Liver (tissue), 9 donors: Measurements from ENCODE around the gene KCNIP1. TPM values are rescaled to one million over a fixed set of nuclear protein-coding genes. Genes with fewer than 3 reads are reported as not detected.

ENCODE experiments used
- DNase-seq: peaks from one replicate; pipeline ENCODE4 v3.0.0-alpha.2; 2017; ENCODE audit warnings: low spot score
- H3K27ac ChIP-seq, 2 donors: one replicate each; pipeline ENCODE4 v1.7.0; 2013; ENCODE audit warnings: inconsistent platforms in 2 of 2, low read length in 2 of 2, control low read depth in 1 of 2, low read depth in 1 of 2, mild to moderate bottlenecking in 1 of 2
- H3K27me3 ChIP-seq, 4 donors: one replicate each; pipeline versions ENCODE4 v1.6.1 to v1.7.0; 2013; ENCODE audit warnings: low read length in 3 of 4, inconsistent platforms in 1 of 4, mild to moderate bottlenecking in 1 of 4, moderate library complexity in 1 of 4; ENCODE audit not compliant: control insufficient read depth in 4 of 4, insufficient read depth in 4 of 4
- H3K36me3 ChIP-seq, 4 donors: one replicate each; pipeline versions ENCODE4 v1.6.1 to v1.7.0; 2013; ENCODE audit warnings: low read length in 3 of 4, mild to moderate bottlenecking in 3 of 4, low read depth in 1 of 4, moderate library complexity in 1 of 4; ENCODE audit not compliant: control insufficient read depth in 4 of 4, insufficient read depth in 3 of 4
- H3K4me1 ChIP-seq, 4 donors: one replicate each; pipeline versions ENCODE4 v1.6.1 to v1.7.0; 2013; ENCODE audit warnings: low read length in 3 of 4, mild to moderate bottlenecking in 3 of 4, moderate library complexity in 1 of 4; ENCODE audit not compliant: control insufficient read depth in 4 of 4, insufficient read depth in 4 of 4
- H3K4me3 ChIP-seq, 3 donors: one replicate each; pipeline versions ENCODE4 v1.6.1 to v1.7.0; 2013; ENCODE audit warnings: low read length in 3 of 3, control low read depth in 1 of 3, low read depth in 1 of 3, mild to moderate bottlenecking in 1 of 3
- H3K9ac ChIP-seq, 2 donors: one replicate each; pipeline ENCODE4 v1.7.0; 2013; ENCODE audit warnings: low read length in 2 of 2, mild to moderate bottlenecking in 2 of 2, moderate library complexity in 2 of 2, control low read depth in 1 of 2, low read depth in 1 of 2
- H3K9me3 ChIP-seq, 4 donors: one replicate each; pipeline versions ENCODE4 v1.6.1 to v1.7.0; 2013; ENCODE audit warnings: low read length in 3 of 4; ENCODE audit not compliant: control insufficient read depth in 4 of 4
- CTCF ChIP-seq: fragments of 150-350 bp; IDR thresholded peaks from 2 replicates; pipeline ENCODE4 v1.5.1; 2017; ENCODE audit warnings: improper control_type of control experiment, low read depth, low read length; ENCODE audit not compliant: missing input control
- EGR1 ChIP-seq, 2 donors: IDR thresholded peaks; 2 replicates each; pipeline ENCODE4 v1.6.1; 2016 to 2018; ENCODE audit warnings: antibody characterized with exemption in 2 of 2, low read depth in 2 of 2
- FOXA1 ChIP-seq: IDR thresholded peaks from 2 replicates; pipeline ENCODE4 v1.6.1; 2016; ENCODE audit warnings: antibody characterized with exemption
- FOXA2 ChIP-seq: IDR thresholded peaks from 2 replicates; pipeline ENCODE4 v1.6.1; 2016; ENCODE audit warnings: antibody characterized with exemption
- GABPA ChIP-seq, 2 donors: IDR thresholded peaks in 1 of 2; conservative IDR thresholded peaks in 1 of 2; 2 replicates each; pipeline ENCODE4 v1.6.1; 2016; ENCODE audit warnings: antibody characterized with exemption in 2 of 2, mild to moderate bottlenecking in 1 of 2, moderate library complexity in 1 of 2
- HNF4A ChIP-seq, 2 donors: conservative IDR thresholded peaks; 2 replicates each; pipeline ENCODE4 v1.6.1; 2016; ENCODE audit warnings: antibody characterized with exemption in 2 of 2, mild to moderate bottlenecking in 2 of 2
- HNF4G ChIP-seq: IDR thresholded peaks from 2 replicates; pipeline ENCODE4 v1.6.1; 2016; ENCODE audit warnings: antibody characterized with exemption
- JUND ChIP-seq, 2 donors: IDR thresholded peaks; 2 replicates each; pipeline ENCODE4 v1.6.1; 2016; ENCODE audit warnings: antibody characterized with exemption in 2 of 2
- NR2F2 ChIP-seq: IDR thresholded peaks from 2 replicates; pipeline ENCODE4 v1.6.1; 2016; ENCODE audit warnings: antibody characterized with exemption
- RAD21 ChIP-seq, 2 donors: IDR thresholded peaks; 2 replicates each; pipeline ENCODE4 v1.6.1; 2016; ENCODE audit warnings: antibody characterized with exemption in 2 of 2, mild to moderate bottlenecking in 2 of 2
- SP1 ChIP-seq: IDR thresholded peaks from 2 replicates; pipeline ENCODE4 v1.6.1; 2018; ENCODE audit warnings: antibody characterized with exemption, mild to moderate bottlenecking
- TAF1 ChIP-seq: conservative IDR thresholded peaks from 2 replicates; pipeline ENCODE4 v1.6.1; 2016; ENCODE audit warnings: antibody characterized with exemption, mild to moderate bottlenecking
- YY1 ChIP-seq: IDR thresholded peaks from 2 replicates; pipeline ENCODE4 v1.6.1; 2016; ENCODE audit warnings: antibody characterized with exemption, mild to moderate bottlenecking
- WGBS: extraction: QIAGEN DNeasy Blood & Tissue Kit; methylation state at CpG from one replicate; pipeline ENCODE4 v1.1.7; 2013; 5-methylcytosine and 5-hydroxymethylcytosine counted together
- polyA plus RNA-seq, 2 donors: library from polyadenylated mRNA; stranded (reverse) in 1 of 2; unstranded in 1 of 2; fragments of 200-250 nt in 1 of 2; fragments of >200 nt in 1 of 2; fragmentation: Nextera tagmentation in 1 of 2; extraction: Ambion mirVana in 1 of 2; gene quantifications; one replicate each; pipeline versions ENCODE4 v1.2.1 to v1.2.3, GENCODE V29; 2013 to 2015
- total RNA-seq, 2 donors: library from RNA; depleted of rRNA; stranded (reverse); fragments of >200 nt; gene quantifications; one replicate each; pipeline ENCODE4 v1.2.3, GENCODE V29; 2014
- TF ChIP-seq, protein P1 (sequence below): IDR thresholded peaks from 2 replicates; pipeline ENCODE4 v1.6.1; 2016; ENCODE audit warnings: antibody characterized with exemption
- TF ChIP-seq, protein P2 (sequence below): IDR thresholded peaks from 2 replicates; pipeline ENCODE4 v1.6.1; 2016; ENCODE audit warnings: antibody characterized with exemption
- TF ChIP-seq, protein P3 (sequence below): IDR thresholded peaks from 2 replicates; pipeline ENCODE4 v1.6.1; 2016; ENCODE audit warnings: antibody characterized with exemption
- donor health status: healthy.
- donor health status: healthy.
- donor health status: healthy.
- donor health status: healthy.
- donor health status: healthy.

Gene KCNIP1
- total and polyA plus RNA-seq, 4 donors, result 0.08 to 0.23 TPM; not detected in 2

GRCh38 chr5:170581211-170581610, 77.4 kb downstream of the KCNIP1 start:
- Histone ChIP-seq H3K9ac (no peak overlapping the region), H3K4me3 (no peak overlapping the region), H3K4me1 (no peaks in the 10 kb centered on the region), H3K27me3 (peaks cover 0 to 10% (median 0%) of the 10 kb centered on the region in 4 donors), H3K27ac (no peak overlapping the region), H3K9me3 (peaks cover 0 to 11% (median 6%) of the 10 kb centered on the region in 4 donors), H3K36me3 (no peaks in the 10 kb centered on the region)
- 75% methylated on average over 1 of the region's 1 CpG for WGBS
- no peak for TF ChIP-seq CTCF
- TF ChIP-seq FOXA2, result no peak
- TF ChIP-seq, protein P1, sequence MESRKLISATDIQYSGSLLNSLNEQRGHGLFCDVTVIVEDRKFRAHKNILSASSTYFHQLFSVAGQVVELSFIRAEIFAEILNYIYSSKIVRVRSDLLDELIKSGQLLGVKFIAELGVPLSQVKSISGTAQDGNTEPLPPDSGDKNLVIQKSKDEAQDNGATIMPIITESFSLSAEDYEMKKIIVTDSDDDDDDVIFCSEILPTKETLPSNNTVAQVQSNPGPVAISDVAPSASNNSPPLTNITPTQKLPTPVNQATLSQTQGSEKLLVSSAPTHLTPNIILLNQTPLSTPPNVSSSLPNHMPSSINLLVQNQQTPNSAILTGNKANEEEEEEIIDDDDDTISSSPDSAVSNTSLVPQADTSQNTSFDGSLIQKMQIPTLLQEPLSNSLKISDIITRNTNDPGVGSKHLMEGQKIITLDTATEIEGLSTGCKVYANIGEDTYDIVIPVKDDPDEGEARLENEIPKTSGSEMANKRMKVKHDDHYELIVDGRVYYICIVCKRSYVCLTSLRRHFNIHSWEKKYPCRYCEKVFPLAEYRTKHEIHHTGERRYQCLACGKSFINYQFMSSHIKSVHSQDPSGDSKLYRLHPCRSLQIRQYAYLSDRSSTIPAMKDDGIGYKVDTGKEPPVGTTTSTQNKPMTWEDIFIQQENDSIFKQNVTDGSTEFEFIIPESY, result no peak
- TF ChIP-seq GABPA (IDR thresholded peaks at IDR 0.05 in 1 of 2, conservative IDR thresholded peaks at IDR 0.05 in 1 of 2), result no peak
- TF ChIP-seq FOXA1, result no peak
- no peak for TF ChIP-seq HNF4G
- TF ChIP-seq RAD21 (IDR thresholded peaks at IDR 0.05), result no peak
- TF ChIP-seq EGR1 (IDR thresholded peaks at IDR 0.05; ENCODE audit: low read depth in 2 of 2), result no peak
- TF ChIP-seq, protein P2, sequence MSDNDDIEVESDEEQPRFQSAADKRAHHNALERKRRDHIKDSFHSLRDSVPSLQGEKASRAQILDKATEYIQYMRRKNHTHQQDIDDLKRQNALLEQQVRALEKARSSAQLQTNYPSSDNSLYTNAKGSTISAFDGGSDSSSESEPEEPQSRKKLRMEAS, result no peak
- TF ChIP-seq NR2F2, result no peak
- TF ChIP-seq HNF4A (conservative IDR thresholded peaks at IDR 0.05), result no peak
- TF ChIP-seq TAF1, result no peak
- TF ChIP-seq JUND (IDR thresholded peaks at IDR 0.05), result no peak
- TF ChIP-seq, protein P3, sequence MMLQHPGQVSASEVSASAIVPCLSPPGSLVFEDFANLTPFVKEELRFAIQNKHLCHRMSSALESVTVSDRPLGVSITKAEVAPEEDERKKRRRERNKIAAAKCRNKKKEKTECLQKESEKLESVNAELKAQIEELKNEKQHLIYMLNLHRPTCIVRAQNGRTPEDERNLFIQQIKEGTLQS, result no peak
- TF ChIP-seq YY1, result no peak
- no peak for TF ChIP-seq SP1
- DNase-seq, result no peak

GRCh38 chr5:170582644-170583330, 79.0 kb downstream of the KCNIP1 start:
- Histone ChIP-seq H3K27me3 (peaks cover 0 to 10% (median 0%) of the 10 kb centered on the region in 4 donors), H3K27ac (no peak overlapping the region), H3K9me3 (peaks cover 0 to 11% (median 5%) of the 10 kb centered on the region in 4 donors), H3K4me1 (no peaks in the 10 kb centered on the region), H3K9ac (no peak overlapping the region), H3K36me3 (no peaks in the 10 kb centered on the region), H3K4me3 (no peak overlapping the region)
- WGBS, result 84% methylated on average over 6 of the region's 6 CpGs
- TF ChIP-seq JUND (IDR thresholded peaks at IDR 0.05) (no peak), FOXA2 (no peak)
- DNase-seq, result no peak
